GM13976 (cell line): ENCODE data around the gene PSORS1C1.

ENCODE experiments used
- DNase-seq: peaks from one replicate; pipeline ENCODE4 v3.0.0; 2012; ENCODE audit warnings: low spot score
- in situ Hi-C: fragments of 300-500 bp; cut with MboI; formaldehyde crosslinking; loops from one replicate; pipeline ENCODE4 v1.12.0; 2022; ENCODE audit warnings: low sequenced_read_pairs, mixed read lengths, inconsistent platforms; ENCODE audit not compliant: unreplicated experiment
- TF ChIP-seq, protein P1 (sequence below): IDR thresholded peaks from 2 replicates; pipeline ENCODE4 v1.5.1; 2012; ENCODE audit warnings: borderline replicate concordance, mild to moderate bottlenecking; ENCODE audit not compliant: insufficient read depth; ENCODE audit errors: extremely low read depth, missing control alignments, control extremely low read depth

The PSORS1C1 gene

DNA sequence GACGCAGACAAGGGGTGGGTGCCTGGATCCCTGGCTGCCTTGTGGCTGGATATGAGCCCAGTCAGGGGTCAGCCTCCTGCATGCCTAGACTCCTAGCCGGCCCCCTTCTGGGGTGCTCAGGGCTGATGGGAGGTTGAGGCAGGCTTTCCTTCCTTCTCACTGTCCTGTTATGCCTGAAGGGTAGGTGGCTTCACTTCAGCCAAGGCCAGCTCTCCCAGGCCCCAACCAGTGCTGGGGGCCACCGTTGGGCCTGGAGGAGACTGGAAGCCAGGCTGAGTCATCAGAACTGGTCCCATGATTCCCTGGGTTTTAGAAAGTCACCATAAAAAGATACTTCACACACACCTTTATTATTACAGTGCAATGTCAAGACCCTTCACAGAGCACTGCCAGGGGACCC is 58.8 kb downstream of the PSORS1C1 start:
- TF ChIP-seq, protein P1, sequence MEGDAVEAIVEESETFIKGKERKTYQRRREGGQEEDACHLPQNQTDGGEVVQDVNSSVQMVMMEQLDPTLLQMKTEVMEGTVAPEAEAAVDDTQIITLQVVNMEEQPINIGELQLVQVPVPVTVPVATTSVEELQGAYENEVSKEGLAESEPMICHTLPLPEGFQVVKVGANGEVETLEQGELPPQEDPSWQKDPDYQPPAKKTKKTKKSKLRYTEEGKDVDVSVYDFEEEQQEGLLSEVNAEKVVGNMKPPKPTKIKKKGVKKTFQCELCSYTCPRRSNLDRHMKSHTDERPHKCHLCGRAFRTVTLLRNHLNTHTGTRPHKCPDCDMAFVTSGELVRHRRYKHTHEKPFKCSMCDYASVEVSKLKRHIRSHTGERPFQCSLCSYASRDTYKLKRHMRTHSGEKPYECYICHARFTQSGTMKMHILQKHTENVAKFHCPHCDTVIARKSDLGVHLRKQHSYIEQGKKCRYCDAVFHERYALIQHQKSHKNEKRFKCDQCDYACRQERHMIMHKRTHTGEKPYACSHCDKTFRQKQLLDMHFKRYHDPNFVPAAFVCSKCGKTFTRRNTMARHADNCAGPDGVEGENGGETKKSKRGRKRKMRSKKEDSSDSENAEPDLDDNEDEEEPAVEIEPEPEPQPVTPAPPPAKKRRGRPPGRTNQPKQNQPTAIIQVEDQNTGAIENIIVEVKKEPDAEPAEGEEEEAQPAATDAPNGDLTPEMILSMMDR, result no peak
- no peak for DNase-seq
- in situ Hi-C loops, result no loop called here

DNA sequence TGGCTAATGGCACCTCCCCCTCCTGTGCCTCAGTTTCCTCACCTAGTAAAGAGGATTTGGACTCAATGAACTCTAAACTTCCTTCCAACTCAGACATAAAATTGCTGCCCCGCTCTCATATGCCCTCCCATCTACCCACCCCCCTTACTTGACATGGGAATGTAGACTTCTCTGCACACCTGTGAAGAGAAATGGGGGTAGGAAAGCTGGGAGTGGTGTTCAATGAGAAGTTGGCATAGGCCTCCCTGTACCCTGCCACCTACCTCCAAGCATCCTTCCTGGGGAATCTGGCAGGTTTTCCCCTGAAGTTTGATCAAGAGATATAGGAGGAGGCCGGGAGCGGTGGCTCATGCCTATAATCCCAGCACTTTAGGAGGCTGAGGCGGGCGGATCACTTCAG is 59.8 kb downstream of the PSORS1C1 start:
- DNase-seq, result no peak
- in situ Hi-C loops, result no loop called here
- TF ChIP-seq, protein P1, result no peak

DNA sequence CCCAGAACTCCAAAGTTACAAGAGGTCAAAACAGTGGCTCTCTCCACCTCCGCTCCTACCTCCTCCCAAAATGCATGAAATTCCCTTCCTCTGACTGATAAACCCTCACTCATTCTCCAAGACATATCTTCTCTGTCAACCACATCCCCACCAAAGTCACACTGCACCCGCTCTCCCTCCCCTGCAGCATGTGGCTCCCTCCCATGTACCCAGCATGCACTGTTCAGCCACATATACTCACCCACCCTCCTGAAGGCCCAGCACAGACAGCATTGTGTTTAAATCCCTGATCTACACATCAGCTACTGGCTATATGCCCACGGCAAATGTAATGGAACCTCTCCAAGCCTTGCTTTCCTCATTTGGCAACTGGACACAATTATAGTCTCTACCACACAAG is 61.4 kb downstream of the PSORS1C1 start:
- TF ChIP-seq, protein P1, result no peak
- DNase-seq, result no peak
- in situ Hi-C loops, result no loop called here

DNA sequence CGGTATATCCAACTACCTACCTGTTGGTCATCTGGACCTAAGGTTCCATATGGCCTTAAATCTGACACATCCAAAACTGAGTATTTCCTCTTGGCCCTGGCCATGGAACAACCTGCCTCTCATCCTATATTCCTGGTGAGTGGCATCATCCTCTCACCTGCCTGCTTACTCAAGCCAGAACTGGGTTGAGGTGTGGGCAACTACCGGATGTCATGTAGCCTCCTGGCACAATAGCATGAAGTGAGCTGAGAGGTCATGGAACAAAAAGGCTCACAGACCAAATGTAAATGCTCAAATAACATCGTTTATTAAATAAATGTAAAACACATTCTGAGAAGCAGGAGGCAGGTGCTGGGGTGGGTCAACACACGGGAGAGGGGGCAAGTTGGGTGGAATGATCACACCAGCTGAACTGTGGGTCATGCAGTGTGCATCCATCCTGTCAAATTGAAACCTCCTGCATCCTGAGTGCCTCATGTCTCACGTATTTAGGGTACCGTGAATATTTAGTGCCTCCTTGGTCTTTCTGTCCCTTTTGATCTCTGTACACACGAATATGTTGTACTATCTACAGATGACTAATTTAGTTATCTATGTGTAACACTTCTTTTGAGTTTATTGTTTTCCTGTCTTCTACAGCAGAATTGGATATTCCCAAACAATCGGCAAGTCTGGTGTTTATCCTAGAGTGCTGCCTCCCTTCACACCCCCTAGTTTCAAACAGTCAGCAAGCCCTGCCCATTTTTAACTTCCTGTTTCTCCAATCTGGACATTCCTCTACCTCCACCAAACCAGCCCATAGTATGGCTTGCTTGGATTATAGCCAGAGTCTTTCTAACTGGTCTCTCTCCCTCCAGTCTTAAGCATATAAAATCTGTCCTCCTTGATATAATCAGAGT is 63.8 kb downstream of the PSORS1C1 start:
- no peak for DNase-seq
- in situ Hi-C loops, result no loop called here
- TF ChIP-seq, protein P1, result no peak

DNA sequence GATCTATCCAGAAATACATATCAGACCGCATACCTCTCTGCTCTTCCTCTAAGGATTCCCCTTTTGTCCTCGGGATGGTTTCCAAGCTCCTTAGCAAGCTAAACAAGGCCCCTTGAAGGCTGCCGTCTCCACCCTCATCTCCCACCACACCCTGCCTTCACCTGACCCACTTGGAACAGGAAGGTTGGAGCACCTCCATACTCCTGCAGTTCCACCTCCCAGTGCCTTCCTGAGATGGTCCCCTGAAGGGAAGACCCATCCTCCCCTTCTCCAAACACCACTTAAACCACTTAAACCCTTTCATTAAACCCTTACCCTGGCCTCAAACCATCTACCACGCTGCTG is 64.4 kb downstream of the PSORS1C1 start:
- no peak for DNase-seq
- in situ Hi-C loops, result no loop called here
- TF ChIP-seq, protein P1, result no peak

DNA sequence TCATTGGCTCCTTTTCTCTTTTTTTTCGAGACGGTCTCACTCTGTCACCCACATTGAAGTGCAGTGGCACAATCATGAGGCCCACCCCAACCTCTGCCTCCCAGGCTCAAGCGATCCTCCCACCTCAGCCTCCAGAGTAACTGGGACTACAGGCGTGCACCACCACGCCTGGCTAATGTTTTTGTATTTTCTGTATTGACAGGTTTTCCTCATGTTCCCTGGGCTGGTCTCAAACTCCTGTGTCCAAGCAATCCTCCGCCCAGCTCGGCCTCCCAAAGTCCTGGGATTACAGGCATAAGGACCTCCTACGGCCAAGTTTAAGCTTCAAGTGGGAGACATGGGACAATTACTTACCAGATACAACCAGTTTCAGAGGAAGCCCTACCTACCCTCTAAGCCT is 65.3 kb downstream of the PSORS1C1 start:
- no peak for DNase-seq
- TF ChIP-seq, protein P1, result no peak
- in situ Hi-C loops, result no loop called here
